ENCODE measurements around the gene ADCY7. TPM values are rescaled to one million over a fixed set of nuclear protein-coding genes. Genes with fewer than 3 reads are reported as not detected.

Gene ADCY7
- total RNA-seq, 1 donor from 2014 or later, result 4.6 TPM

- Mint-ChIP-seq H3K4me1 (ENCODE audit: unreplicated experiment) (peaks cover 34% of the 10 kb centered on the region), H3K36me3 (ENCODE audit: unreplicated experiment) (peaks cover 6% of the 10 kb centered on the region), H3K4me3 (ENCODE audit: unreplicated experiment) (no peak overlapping the region), H3K27ac (ENCODE audit: unreplicated experiment) (peak overlapping the region; percentile 75), H3K27me3 (ENCODE audit: unreplicated experiment) (peaks cover 33% of the 10 kb centered on the region), H3K9me3 (ENCODE audit: unreplicated experiment) (peaks cover 4% of the 10 kb centered on the region)
- DNase-seq (ENCODE audit: extremely low spot score, unreplicated experiment), result peak; percentile 80
- TF ChIP-seq CTCF (IDR thresholded peaks at IDR 0.05), result no peak
These were observed 14.8 kb upstream of the ADCY7 start for GRCh38 chr16:50251375-50252081.

- Mint-ChIP-seq H3K9me3 (ENCODE audit: unreplicated experiment) (peaks cover 4% of the 10 kb centered on the region), H3K4me3 (ENCODE audit: unreplicated experiment) (no peak overlapping the region), H3K4me1 (ENCODE audit: unreplicated experiment) (peaks cover 29% of the 10 kb centered on the region), H3K27me3 (ENCODE audit: unreplicated experiment) (peaks cover 35% of the 10 kb centered on the region), H3K36me3 (ENCODE audit: unreplicated experiment) (peaks cover 6% of the 10 kb centered on the region), H3K27ac (ENCODE audit: unreplicated experiment) (peak overlapping the region; percentile 75)
- no peak for TF ChIP-seq CTCF (IDR thresholded peaks at IDR 0.05)
- DNase-seq (ENCODE audit: extremely low spot score, unreplicated experiment), result peak; percentile 81
These were observed 14.2 kb upstream of the ADCY7 start for GRCh38 chr16:50252082-50252611.

- Mint-ChIP-seq H3K36me3 (ENCODE audit: unreplicated experiment) (peaks cover 6% of the 10 kb centered on the region), H3K27me3 (ENCODE audit: unreplicated experiment) (peaks cover 35% of the 10 kb centered on the region), H3K9me3 (ENCODE audit: unreplicated experiment) (peaks cover 4% of the 10 kb centered on the region), H3K4me3 (ENCODE audit: unreplicated experiment) (no peak overlapping the region), H3K4me1 (ENCODE audit: unreplicated experiment) (peaks cover 29% of the 10 kb centered on the region), H3K27ac (ENCODE audit: unreplicated experiment) (no peak overlapping the region)
- DNase-seq (ENCODE audit: extremely low spot score, unreplicated experiment), result no peak
- no peak for TF ChIP-seq CTCF (IDR thresholded peaks at IDR 0.05)
These were observed 13.4 kb upstream of the ADCY7 start for GRCh38 chr16:50252874-50253513.

GRCh38 chr16:50253514-50253910 is 12.8 kb upstream of the ADCY7 start:
- H3K27ac Mint-ChIP-seq (ENCODE audit: unreplicated experiment), result no peak overlapping the region
- peaks cover 29% of the 10 kb centered on the region for H3K4me1 Mint-ChIP-seq (ENCODE audit: unreplicated experiment)
- TF ChIP-seq CTCF (IDR thresholded peaks at IDR 0.05), result no peak
- peaks cover 4% of the 10 kb centered on the region for H3K9me3 Mint-ChIP-seq (ENCODE audit: unreplicated experiment)
- peaks cover 35% of the 10 kb centered on the region for H3K27me3 Mint-ChIP-seq (ENCODE audit: unreplicated experiment)
- DNase-seq (ENCODE audit: extremely low spot score, unreplicated experiment), result peak; percentile 70
- no peak overlapping the region for H3K4me3 Mint-ChIP-seq (ENCODE audit: unreplicated experiment)
- H3K36me3 Mint-ChIP-seq (ENCODE audit: unreplicated experiment), result peaks cover 6% of the 10 kb centered on the region

GRCh38 chr16:50254072-50254471 is 12.3 kb upstream of the ADCY7 start:
- Mint-ChIP-seq H3K27ac (ENCODE audit: unreplicated experiment) (no peak overlapping the region), H3K9me3 (ENCODE audit: unreplicated experiment) (peaks cover 4% of the 10 kb centered on the region), H3K4me3 (ENCODE audit: unreplicated experiment) (no peak overlapping the region), H3K36me3 (ENCODE audit: unreplicated experiment) (peaks cover 6% of the 10 kb centered on the region), H3K27me3 (ENCODE audit: unreplicated experiment) (peaks cover 35% of the 10 kb centered on the region), H3K4me1 (ENCODE audit: unreplicated experiment) (peaks cover 34% of the 10 kb centered on the region)
- peak; percentile 73 for DNase-seq (ENCODE audit: extremely low spot score, unreplicated experiment)
- no peak for TF ChIP-seq CTCF (IDR thresholded peaks at IDR 0.05)

Data from osteocyte (in vitro differentiated cells).